ENCODE results near the gene SLC45A3.

SLC45A3 gene

DNA sequence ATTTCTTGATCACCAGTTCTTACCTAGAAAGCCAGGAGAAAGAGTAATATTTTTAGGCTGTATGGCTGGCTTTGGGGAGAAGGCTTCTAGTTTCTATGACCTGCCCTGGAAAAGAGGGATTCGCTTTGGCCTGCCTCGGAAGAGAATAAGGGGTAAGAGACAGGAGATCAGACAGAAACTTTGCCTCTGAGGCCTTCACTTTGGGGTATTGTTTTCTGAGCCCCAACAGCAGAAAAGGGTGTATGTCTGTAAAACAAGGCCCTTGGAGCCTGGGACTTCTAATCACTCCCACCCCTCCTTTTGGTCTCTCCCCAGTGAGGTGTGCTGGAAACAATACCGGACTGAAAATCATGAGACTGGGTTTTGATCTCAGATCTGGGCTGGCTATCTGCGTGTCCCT, 5.1 kb downstream of the SLC45A3 start:
- Histone ChIP-seq H3K27ac (no peak overlapping the region), H3K4me3 (ENCODE audit: low read depth, low read length) (no peak overlapping the region), H3K27me3 (replicated peaks) (no peaks in the 10 kb centered on the region), H3K36me3 (replicated peaks) (no peaks in the 10 kb centered on the region)
- DNase-seq, result no peak
- in situ Hi-C loops (cut with HindIII; ENCODE audit: low pct_ligation_motif_present, low sequenced_read_pairs), result no loop called here
- TF ChIP-seq CTCF (IDR thresholded peaks at IDR 0.05; ENCODE audit: low read depth, low read length, missing control alignments), result no peak

DNA sequence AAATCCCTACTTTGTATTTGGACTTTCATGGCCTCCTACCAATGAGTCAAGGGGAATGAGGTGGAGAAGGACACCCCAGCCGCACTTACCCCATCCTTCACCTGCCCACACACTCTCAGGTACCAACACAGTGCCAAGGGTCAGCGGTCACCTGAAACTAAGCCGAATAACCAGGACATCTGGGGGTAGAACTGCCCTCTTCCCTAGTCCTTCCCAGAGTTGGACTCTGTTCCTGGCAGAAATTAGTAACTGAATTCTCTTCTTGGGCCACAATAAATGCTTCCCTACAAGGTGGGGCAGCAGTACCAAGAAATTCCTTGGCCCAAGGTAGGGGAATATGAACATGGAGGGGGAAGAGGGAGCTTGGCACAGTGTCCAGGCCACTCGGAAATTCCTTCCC, 7.3 kb downstream of the SLC45A3 start:
- Histone ChIP-seq H3K27me3 (replicated peaks) (no peaks in the 10 kb centered on the region), H3K27ac (no peak overlapping the region), H3K36me3 (replicated peaks) (no peaks in the 10 kb centered on the region), H3K4me3 (ENCODE audit: low read depth, low read length) (no peak overlapping the region)
- no peak for DNase-seq
- in situ Hi-C loops (cut with HindIII; ENCODE audit: low pct_ligation_motif_present, low sequenced_read_pairs), result no loop called here
- no peak for TF ChIP-seq CTCF (IDR thresholded peaks at IDR 0.05; ENCODE audit: low read depth, low read length, missing control alignments)

DNA sequence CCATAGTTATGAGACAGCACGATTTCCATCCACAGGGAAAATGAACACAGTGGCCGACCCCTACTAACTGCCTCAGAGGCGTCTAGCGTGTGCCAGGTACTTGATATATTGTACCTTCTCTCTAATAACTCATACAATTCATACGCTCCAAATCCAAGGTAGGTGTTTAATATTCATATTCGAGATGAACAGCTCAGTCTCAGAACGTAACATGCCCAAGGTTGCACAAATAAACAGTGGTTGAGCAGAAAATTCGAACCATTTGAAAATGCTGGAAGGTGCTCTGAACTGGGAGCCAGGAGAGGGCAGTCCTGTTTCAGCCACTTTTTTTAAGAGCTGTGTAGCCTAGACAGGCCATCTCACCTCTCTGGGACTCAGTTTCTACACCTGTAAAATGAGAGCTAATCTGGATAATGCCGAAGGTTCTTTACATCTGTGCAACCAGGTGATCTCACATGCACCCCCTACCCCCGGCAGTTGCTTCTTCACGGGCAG, 7.9 kb downstream of the SLC45A3 start:
- Histone ChIP-seq H3K27me3 (replicated peaks) (no peaks in the 10 kb centered on the region), H3K36me3 (replicated peaks) (no peaks in the 10 kb centered on the region), H3K27ac (no peak overlapping the region), H3K4me3 (ENCODE audit: low read depth, low read length) (no peak overlapping the region)
- no peak for DNase-seq
- in situ Hi-C loops (cut with HindIII; ENCODE audit: low pct_ligation_motif_present, low sequenced_read_pairs), result no loop called here
- TF ChIP-seq CTCF (IDR thresholded peaks at IDR 0.05; ENCODE audit: low read depth, low read length, missing control alignments), result peak; percentile 12

GRCh38 chr1:205670611-205671430, 9.5 kb downstream of the SLC45A3 start:
- TF ChIP-seq CTCF (IDR thresholded peaks at IDR 0.05; ENCODE audit: low read depth, low read length, missing control alignments), result no peak
- Histone ChIP-seq H3K4me3 (ENCODE audit: low read depth, low read length) (no peak overlapping the region), H3K27me3 (replicated peaks) (no peaks in the 10 kb centered on the region), H3K36me3 (replicated peaks) (no peaks in the 10 kb centered on the region), H3K27ac (no peak overlapping the region)
- in situ Hi-C loops (cut with HindIII; ENCODE audit: low pct_ligation_motif_present, low sequenced_read_pairs), result no loop called here
- no peak for DNase-seq

DNA sequence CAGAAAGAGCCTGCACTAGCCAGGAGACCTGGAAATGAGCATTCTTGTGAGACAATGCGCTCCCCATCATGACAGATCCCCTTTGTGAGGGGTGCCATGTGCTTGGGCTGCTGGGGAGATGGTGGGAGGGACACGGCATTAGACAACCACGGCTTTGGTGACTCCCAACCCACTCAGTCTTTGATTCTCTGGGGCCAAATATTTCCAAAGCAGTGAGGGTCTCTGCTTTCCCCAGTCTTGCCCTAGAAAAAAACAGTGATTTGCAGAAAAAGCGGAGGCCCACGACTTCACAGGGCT, 10.2 kb downstream of the SLC45A3 start:
- no peak for DNase-seq
- Histone ChIP-seq H3K27me3 (replicated peaks) (no peaks in the 10 kb centered on the region), H3K4me3 (ENCODE audit: low read depth, low read length) (no peak overlapping the region), H3K36me3 (replicated peaks) (no peaks in the 10 kb centered on the region), H3K27ac (no peak overlapping the region)
- no peak for TF ChIP-seq CTCF (IDR thresholded peaks at IDR 0.05; ENCODE audit: low read depth, low read length, missing control alignments)
- in situ Hi-C loops (cut with HindIII; ENCODE audit: low pct_ligation_motif_present, low sequenced_read_pairs), result no loop called here

Measured in brain microvascular endothelial cell (primary cell).